CD4-positive, alpha-beta memory T cell (primary cell): ENCODE data around the gene CDKN3. TPM values are rescaled to one million over a fixed set of nuclear protein-coding genes. Genes with fewer than 3 reads are reported as not detected.

ENCODE experiments used
- CTCF ChIA-PET: fragments of 350-600 bp; sonication (Branson Sonifier 250); formaldehyde crosslinking; loops from one replicate; lab custom pipeline; 2021; ENCODE audit warnings: inconsistent platforms; ENCODE audit not compliant: partially characterized antibody; lab: Charles Lee
- POLR2A ChIA-PET: fragments of 350-600 bp; sonication (Branson Sonifier 250); formaldehyde crosslinking; loops from one replicate; lab custom pipeline; 2021; ENCODE audit not compliant: partially characterized antibody; lab: Charles Lee
- DNase-seq, 5 donors: peaks; one replicate each; pipeline versions ENCODE4 v3.0.0 to v3.0.0-alpha.2; 2020 to 2022; ENCODE audit warnings: mixed read lengths in 1 of 5
- H3K27ac ChIP-seq: one replicate; pipeline ENCODE4 v1.7.0; 2013; ENCODE audit warnings: low read depth, low read length
- H3K27me3 ChIP-seq: 2 replicates; pipeline ENCODE4 v1.7.0; 2013; ENCODE audit warnings: mild to moderate bottlenecking, low read length, moderate library complexity; ENCODE audit not compliant: insufficient read depth
- H3K36me3 ChIP-seq: 2 replicates; pipeline ENCODE4 v1.7.0; 2013; ENCODE audit warnings: mild to moderate bottlenecking, low read length, moderate library complexity; ENCODE audit not compliant: insufficient read depth
- H3K4me1 ChIP-seq: 2 replicates; pipeline ENCODE4 v1.7.0; 2013; ENCODE audit warnings: mild to moderate bottlenecking, low read length, moderate library complexity; ENCODE audit not compliant: insufficient read depth
- H3K4me3 ChIP-seq, 2 donors: one replicate each; pipeline ENCODE4 v1.7.0; 2013; ENCODE audit warnings: low read length in 2 of 2, mild to moderate bottlenecking in 1 of 2
- H3K9me3 ChIP-seq, 2 donors: one replicate each; pipeline ENCODE4 v1.7.0; 2013; ENCODE audit warnings: low read length in 2 of 2, control low read depth in 1 of 2; ENCODE audit not compliant: control insufficient read depth in 1 of 2
- H3K27ac Mint-ChIP-seq, 7 donors: one replicate each; pipeline ENCODE4 v1.8.0; 2020 to 2021; ENCODE audit warnings: mixed read lengths in 7 of 7, mild to moderate bottlenecking in 6 of 7, inconsistent platforms in 3 of 7, moderate library complexity in 3 of 7
- H3K27me3 Mint-ChIP-seq, 2 donors: one replicate each; pipeline ENCODE4 v1.8.0; 2020 to 2021; ENCODE audit warnings: mixed read lengths in 2 of 2
- H3K36me3 Mint-ChIP-seq, 2 donors: one replicate each; pipeline ENCODE4 v1.8.0; 2020 to 2021; ENCODE audit warnings: mixed read lengths in 2 of 2, inconsistent platforms in 1 of 2, mild to moderate bottlenecking in 1 of 2
- H3K4me1 Mint-ChIP-seq, 4 donors: one replicate each; pipeline ENCODE4 v1.8.0; 2020 to 2021; ENCODE audit warnings: mixed read lengths in 4 of 4, mild to moderate bottlenecking in 1 of 4
- H3K4me3 Mint-ChIP-seq, 8 donors: one replicate each; pipeline ENCODE4 v1.8.0; 2020 to 2021; ENCODE audit warnings: mixed read lengths in 8 of 8, mild to moderate bottlenecking in 7 of 8, moderate library complexity in 6 of 8, inconsistent platforms in 3 of 8
- H3K9me3 Mint-ChIP-seq, 8 donors: one replicate each; pipeline ENCODE4 v1.8.0; 2020 to 2021; ENCODE audit warnings: mixed read lengths in 8 of 8, mild to moderate bottlenecking in 5 of 8, inconsistent platforms in 3 of 8, moderate library complexity in 1 of 8
- intact Hi-C: fragments of 100-400 bp; cut with micrococcal nuclease; formaldehyde crosslinking; loops from one replicate; pipeline ENCODE4 v1.15.1; 2023
- polyA plus RNA-seq, 2 donors: library from polyadenylated mRNA; unstranded; fragments of 300-500 nt; fragmentation: Illumina TruSeq; gene quantifications; one replicate each; pipeline ENCODE4 v1.2.3, GENCODE V29; 2021
- total RNA-seq, 2 experiments: library from RNA; stranded (reverse); gene quantifications; one replicate each; pipeline ENCODE4 v1.2.3, GENCODE V29; 2021

CDKN3 gene
- total and polyA plus RNA-seq, 4 experiments from 2014 or later: 1.1 to 5.0 (median 2.2) TPM

DNA sequence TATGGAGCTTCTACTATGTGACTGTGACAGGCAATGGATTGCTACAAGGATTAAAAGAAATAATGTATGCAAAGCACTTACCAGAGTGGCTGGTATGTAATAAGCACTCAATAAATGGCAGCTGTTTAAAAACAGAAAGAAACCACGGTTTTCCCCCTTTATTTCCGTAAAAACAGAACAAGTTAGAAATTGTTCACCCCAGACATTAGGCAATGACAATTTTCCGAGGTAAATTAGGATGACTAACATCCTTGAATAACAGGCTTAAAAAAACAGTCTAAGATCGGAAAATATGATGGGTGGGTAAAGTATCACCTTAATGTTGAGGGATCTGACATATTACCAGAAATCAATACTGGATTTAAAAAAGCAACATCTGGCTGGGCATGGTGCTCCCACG is 65.2 kb downstream of the CDKN3 start:
- ChIA-PET POLR2A (no interaction called here), CTCF (no interaction called here)
- Histone ChIP-seq H3K4me3 (no peak overlapping the region), H3K27me3 (no peaks in the 10 kb centered on the region), H3K27ac (no peak overlapping the region), H3K9me3 (peaks cover 0 to 2% of the 10 kb centered on the region in 2 donors), H3K4me1 (no peaks in the 10 kb centered on the region), H3K36me3 (no peaks in the 10 kb centered on the region)
- no peak for DNase-seq
- no peaks in the 10 kb centered on the region for H3K4me1 Mint-ChIP-seq
- no peaks in the 10 kb centered on the region for H3K27me3 Mint-ChIP-seq
- H3K36me3 Mint-ChIP-seq: peaks cover 0 to 2% of the 10 kb centered on the region in 2 donors
- no peak overlapping the region for H3K27ac Mint-ChIP-seq
- H3K4me3 Mint-ChIP-seq: no peak overlapping the region
- intact Hi-C loops: no loop called here
- H3K9me3 Mint-ChIP-seq: peaks cover 0 to 10% (median 5%) of the 10 kb centered on the region in 8 donors

DNA sequence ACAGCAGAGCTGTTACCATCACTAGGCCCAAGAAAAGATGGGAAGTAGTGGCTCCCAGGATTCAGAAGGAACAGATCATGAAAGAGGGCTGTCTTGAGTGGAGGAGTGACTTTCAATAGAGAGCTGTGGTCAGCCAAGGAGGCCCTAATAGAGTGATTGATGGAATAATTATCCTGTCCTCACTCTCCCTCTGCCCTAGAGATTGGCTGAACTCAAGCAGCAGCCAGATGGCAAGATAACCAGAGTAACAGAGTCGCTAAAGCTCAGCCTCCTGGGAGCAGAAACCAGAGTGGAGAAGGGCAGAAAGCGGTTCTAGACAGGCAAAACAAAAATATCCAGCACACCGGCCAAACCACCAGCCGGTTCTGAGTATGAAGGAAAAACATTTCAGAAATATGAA is 68.8 kb downstream of the CDKN3 start:
- Histone ChIP-seq H3K4me3 (no peak overlapping the region), H3K27ac (no peak overlapping the region), H3K4me1 (no peaks in the 10 kb centered on the region), H3K36me3 (no peaks in the 10 kb centered on the region), H3K9me3 (peaks cover 0 to 9% of the 10 kb centered on the region in 2 donors), H3K27me3 (no peaks in the 10 kb centered on the region)
- Mint-ChIP-seq H3K36me3 (peaks cover 19 to 27% of the 10 kb centered on the region in 2 donors), H3K27me3 (no peaks in the 10 kb centered on the region), H3K27ac (peak overlapping the region in 1 of 7 donors; percentile 4), H3K4me3 (no peak overlapping the region), H3K9me3 (peaks cover 0 to 17% (median 12%) of the 10 kb centered on the region in 8 donors), H3K4me1 (no peaks in the 10 kb centered on the region)
- intact Hi-C loops: no loop called here
- POLR2A ChIA-PET: no interaction called here
- no peak for DNase-seq
- CTCF ChIA-PET: no interaction called here

DNA sequence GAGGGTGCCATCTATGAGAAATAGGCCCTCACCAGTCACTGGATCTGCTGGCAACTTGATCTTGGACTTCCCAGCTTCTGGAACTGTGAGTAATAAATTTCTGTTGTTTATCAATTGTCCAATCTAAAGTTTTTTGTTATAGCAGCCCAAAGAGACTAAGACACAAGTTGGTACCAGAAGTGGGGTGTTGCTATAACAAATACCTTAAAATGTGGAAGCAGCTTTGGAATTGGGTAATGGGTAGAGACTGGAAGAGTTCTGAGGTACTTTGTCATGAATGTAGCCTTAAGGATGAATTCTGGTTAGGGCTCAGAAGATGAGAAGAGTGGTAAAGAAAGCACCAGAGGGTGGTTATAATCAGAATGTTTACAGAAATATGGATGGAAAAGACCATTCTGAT is 70.5 kb downstream of the CDKN3 start:
- Mint-ChIP-seq H3K4me1 (no peaks in the 10 kb centered on the region), H3K36me3 (peaks cover 23 to 41% of the 10 kb centered on the region in 2 donors), H3K9me3 (peaks cover 0 to 17% (median 12%) of the 10 kb centered on the region in 8 donors), H3K27me3 (no peaks in the 10 kb centered on the region), H3K27ac (no peak overlapping the region), H3K4me3 (no peak overlapping the region)
- H3K36me3 ChIP-seq: no peaks in the 10 kb centered on the region
- H3K27ac ChIP-seq: no peak overlapping the region
- ChIA-PET CTCF (no interaction called here), POLR2A (no interaction called here)
- no peak overlapping the region for H3K4me3 ChIP-seq
- DNase-seq: no peak
- no peaks in the 10 kb centered on the region for H3K27me3 ChIP-seq
- intact Hi-C loops: no loop called here
- H3K9me3 ChIP-seq: peaks cover 0 to 9% of the 10 kb centered on the region in 2 donors
- H3K4me1 ChIP-seq: no peaks in the 10 kb centered on the region

Other genes with a start within 250 kb of the CDKN3 start
- 10 to 100 TPM; 46.9 to 54.2 TPM for gene CNIH1, start 44.4 kb downstream of the CDKN3 start, total RNA-seq
- 100 to 1,000 TPM in 1 of 2 donors, 10 to 100 TPM in 1; 89.1 to 128 TPM for gene CNIH1, start 44.4 kb downstream of the CDKN3 start, polyA plus RNA-seq
- gene GMFB, start 92.0 kb downstream of the CDKN3 start, total RNA-seq: 10 to 100 TPM; 31.1 to 36.4 TPM
- gene GMFB, start 92.0 kb downstream of the CDKN3 start, polyA plus RNA-seq: 10 to 100 TPM; 19.1 to 20.1 TPM
- 10 to 100 TPM; 21.8 to 23.8 TPM for gene CGRRF1, start 112.9 kb downstream of the CDKN3 start, total RNA-seq
- 10 to 100 TPM; 25.9 to 60.7 TPM for gene CGRRF1, start 112.9 kb downstream of the CDKN3 start, polyA plus RNA-seq
- gene SAMD4A, start 170.1 kb downstream of the CDKN3 start, total RNA-seq: 1 to 10 TPM in 1 of 2 experiments, under 1 TPM in 1; 0.93 to 1.4 TPM
- gene SAMD4A, start 170.1 kb downstream of the CDKN3 start, polyA plus RNA-seq: under 1 TPM in 1 of 2 donors, not detected in 1; 0.72 TPM